ENCODE measurements around the gene LPP. TPM values are rescaled to one million over a fixed set of nuclear protein-coding genes. Genes with fewer than 3 reads are reported as not detected.

LPP gene
- total and polyA plus RNA-seq, 9 of the 15 experiments (the other 6 are each of a cell fraction or from before 2014, with no cell fraction given), result 0.07 to 0.18 TPM; not detected in 7

DNA sequence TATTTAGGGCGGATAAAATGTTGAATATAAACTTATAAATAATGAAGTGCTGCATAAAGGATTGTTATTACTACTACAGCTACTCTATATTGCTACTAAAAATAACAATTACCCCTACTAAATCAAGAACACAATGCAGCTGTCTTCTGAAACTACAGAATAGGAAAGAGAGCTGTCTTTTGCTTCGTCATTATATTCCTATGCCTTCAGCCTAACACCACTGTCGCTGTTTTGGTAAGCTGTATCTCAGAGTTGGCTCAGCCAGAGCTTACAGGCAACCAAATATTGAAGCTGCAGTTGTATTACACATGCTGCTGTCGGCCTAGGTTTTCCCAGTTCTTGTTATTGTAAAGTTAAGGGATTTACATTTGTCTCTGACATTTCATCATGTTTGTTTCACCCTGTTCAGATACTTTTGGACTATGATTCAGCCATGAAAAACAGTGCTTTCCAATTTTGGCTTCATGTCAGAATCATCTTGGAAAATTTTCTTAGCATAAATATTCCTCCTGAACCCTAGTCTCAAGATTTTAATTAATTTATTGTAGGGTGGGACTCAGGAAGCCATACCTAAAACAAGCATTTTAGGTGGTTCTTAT is 31.3 kb upstream of the LPP start:
- no TSS peak for BruUV-seq (replicated peaks)
- no peaks in the 10 kb centered on the region for H3K79me2 ChIP-seq (ENCODE audit: control insufficient read depth, insufficient read depth, low read length)
- ATAC-seq, result no peak
- no peak for FAIRE-seq
- no peak for DNase-seq (ENCODE audit: extremely low read depth in 1 of 4, low spot score in 3 of 4)
- TF ChIP-seq NR2F6 (CRISPR knock-in tag; IDR thresholded peaks at IDR 0.05), result no peak
- TF ChIP-seq CEBPB (tag; IDR thresholded peaks at IDR 0.05), result no peak
- no peak for TF ChIP-seq FOXM1 (IDR thresholded peaks at IDR 0.05; ENCODE audit: low read depth)
- TF ChIP-seq FOXM1 (CRISPR knock-in tag; IDR thresholded peaks at IDR 0.05; ENCODE audit: low read depth), result no peak
- no peak for TF ChIP-seq CBFA2T3 (IDR thresholded peaks at IDR 0.05)
- no peak for TF ChIP-seq ZNF408 (CRISPR knock-in tag; IDR thresholded peaks at IDR 0.05; ENCODE audit: low read depth)
- no peak for TF ChIP-seq ERF (CRISPR knock-in tag; IDR thresholded peaks at IDR 0.05)
- TF ChIP-seq ZNF212 (CRISPR knock-in tag; IDR thresholded peaks at IDR 0.05), result no peak
- no peak for TF ChIP-seq PRPF4 (IDR thresholded peaks at IDR 0.05; ENCODE audit: insufficient read depth, low read depth, low read length, poor library complexity, severe bottlenecking)
- no peak overlapping the region for H3K27ac ChIP-seq (ENCODE audit: extremely low read depth, low read depth, low read length)
- intact Hi-C loops (cut with micrococcal nuclease) (no loop called here), in situ Hi-C loops (cut with MboI) (no loop called here)
- no peaks in the 10 kb centered on the region for H3K9me1 ChIP-seq (ENCODE audit: control insufficient read depth, insufficient read depth, low read length)
- WGBS (ENCODE audit: insufficient coverage, low coverage, missing lambda C conversion rate), result 0% methylated on average over 4 of the region's 4 CpGs
- H3K27me3 ChIP-seq (ENCODE audit: control insufficient read depth in 2 of 2, insufficient read depth in 2 of 2, low read length in 2 of 2), result peaks cover 0 to 5% of the 10 kb centered on the region in 2 experiments; a peak in 1 of 5 replicates
- CTCF ChIA-PET (ENCODE audit: low intra/inter-chr PET ratio), result no interaction called here
- no peak overlapping the region for H3K9ac ChIP-seq (ENCODE audit: insufficient read depth in 1 of 2, low read depth in 2 of 2, low read length in 2 of 2)
- POLR2A ChIA-PET, result no interaction called here
- H3K36me3 ChIP-seq (ENCODE audit: control insufficient read depth, insufficient read depth, low read length), result no peaks in the 10 kb centered on the region
- no peak overlapping the region for H2AFZ ChIP-seq (ENCODE audit: low read depth, low read length)
- H3K4me2 ChIP-seq (ENCODE audit: insufficient read depth, low read length), result no peak overlapping the region
- H3K9me3 ChIP-seq (replicated peaks; ENCODE audit: control insufficient read depth, insufficient read depth, low read depth, low read length), result no peaks in the 10 kb centered on the region
- no peak overlapping the region for H3K4me3 ChIP-seq
- no peaks in the 10 kb centered on the region for H3K4me1 ChIP-seq (replicated peaks in 1 of 2; ENCODE audit: control insufficient read depth in 2 of 2, insufficient read depth in 2 of 2, low read length in 2 of 2)
- no peaks in the 10 kb centered on the region for H4K20me1 ChIP-seq (replicated peaks; ENCODE audit: control insufficient read depth, insufficient read depth, low read length)

Data from K562 (cell line).